Endothelial cell of hepatic sinusoid (primary cell): ENCODE measurements around the gene INSIG1.

Experiments used
- in situ Hi-C: cut with HindIII; loops from 2 replicates; pipeline ENCODE4 v1.10.0; 2017; ENCODE audit warnings: low sequenced_read_pairs

The INSIG1 gene

GRCh38 chr7:155297517-155298287, at the start of gene INSIG1:
Gene INSIG1, plus strand, starts transcription at chr7:155297878. Its CDS starts 408 bp downstream, at chr7:155298286.
- in situ Hi-C loops, result no loop called here

DNA sequence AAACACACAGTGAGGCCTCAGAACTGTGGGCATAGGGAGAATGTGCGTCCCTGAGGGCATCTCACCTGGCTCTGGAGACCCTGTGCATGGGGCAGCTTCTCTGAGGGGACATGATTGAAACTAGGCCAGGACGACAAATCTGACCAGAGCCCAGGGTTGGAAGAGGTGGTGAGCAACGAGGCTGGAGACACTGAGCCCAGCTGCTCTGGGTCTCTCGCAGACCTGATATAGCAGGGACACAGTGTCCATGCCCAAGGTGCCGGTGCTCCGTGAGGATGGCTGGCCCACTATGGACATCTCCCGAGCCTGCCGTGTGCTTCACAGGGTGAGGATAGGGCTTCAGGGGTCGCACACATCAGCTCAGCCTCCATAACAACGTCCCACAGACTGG, 49.3 kb upstream of the INSIG1 start:
- in situ Hi-C loops, result no loop called here

GRCh38 chr7:155251831-155252230, 45.8 kb upstream of the INSIG1 start:
- in situ Hi-C loops, result no loop called here

DNA sequence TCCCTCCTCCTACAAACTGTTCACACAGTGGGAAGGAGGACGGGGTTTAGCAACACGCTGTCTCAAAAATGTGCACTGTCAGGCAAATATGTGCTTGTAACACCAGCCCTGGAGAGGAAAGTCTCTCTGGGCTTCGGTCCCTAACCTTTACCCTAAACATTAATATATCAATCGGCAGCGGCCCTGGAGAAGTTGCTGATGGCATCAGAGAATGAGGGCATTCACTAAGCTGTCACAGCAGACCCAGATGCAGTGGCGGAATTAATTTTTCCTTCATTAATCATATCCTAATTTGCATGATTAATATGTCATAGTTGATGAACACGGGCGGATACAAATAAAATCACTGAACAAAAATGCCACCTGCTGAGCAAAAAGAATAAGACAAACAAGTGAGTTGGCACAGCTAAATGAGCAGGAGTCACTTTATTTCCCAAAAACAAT, 45.2 kb upstream of the INSIG1 start:
- in situ Hi-C loops, result no loop called here

DNA sequence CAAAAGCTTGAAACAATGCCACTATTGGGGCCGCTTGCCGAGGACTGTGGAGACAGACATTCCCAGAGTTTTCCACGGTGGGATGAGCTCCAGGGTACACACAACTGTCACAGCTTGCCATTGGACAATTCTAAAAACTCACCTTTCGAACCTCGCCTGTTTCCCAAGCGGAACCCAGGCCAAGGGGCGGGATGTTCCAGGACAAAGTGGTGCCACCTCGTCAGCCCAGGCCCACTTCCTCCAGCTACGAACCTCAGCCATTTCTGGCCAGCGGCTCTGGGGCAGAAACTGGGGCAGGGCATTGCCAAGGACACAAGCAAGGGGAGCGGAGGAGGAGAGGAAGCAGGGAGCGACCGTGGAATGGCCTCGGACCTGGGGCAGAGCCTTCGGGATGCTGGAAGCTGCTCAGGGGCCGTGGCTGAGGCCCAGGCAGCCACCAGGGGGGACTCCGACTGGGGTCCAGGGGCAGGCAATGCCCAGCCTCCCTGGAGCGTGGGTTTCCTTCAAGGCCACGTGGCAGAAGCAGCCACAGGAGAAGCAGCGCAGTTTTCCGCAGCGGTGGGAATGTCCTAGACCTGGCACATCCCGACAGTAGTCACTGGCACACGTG, 44.7 kb upstream of the INSIG1 start:
- in situ Hi-C loops, result no loop called here

DNA sequence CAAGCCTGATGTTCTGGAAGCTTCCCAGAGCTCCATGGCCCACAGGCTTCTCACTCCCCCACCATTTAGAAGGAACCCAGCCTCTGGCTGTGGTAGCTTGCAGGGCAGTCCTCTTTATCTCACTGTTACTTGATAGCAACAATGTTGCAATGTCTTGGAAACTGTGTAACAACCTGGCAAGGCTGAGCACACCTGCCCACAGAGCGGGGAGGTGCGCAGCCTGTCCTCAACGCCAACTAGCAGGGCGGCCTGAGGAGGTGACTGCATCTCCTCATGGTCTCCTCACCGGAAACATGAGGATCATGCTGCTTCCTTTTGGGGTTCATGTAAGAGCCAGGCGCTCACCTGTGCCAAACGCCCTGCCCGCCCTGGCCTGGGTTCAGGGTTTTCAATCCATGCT, 43.7 kb upstream of the INSIG1 start:
- in situ Hi-C loops, result no loop called here

DNA sequence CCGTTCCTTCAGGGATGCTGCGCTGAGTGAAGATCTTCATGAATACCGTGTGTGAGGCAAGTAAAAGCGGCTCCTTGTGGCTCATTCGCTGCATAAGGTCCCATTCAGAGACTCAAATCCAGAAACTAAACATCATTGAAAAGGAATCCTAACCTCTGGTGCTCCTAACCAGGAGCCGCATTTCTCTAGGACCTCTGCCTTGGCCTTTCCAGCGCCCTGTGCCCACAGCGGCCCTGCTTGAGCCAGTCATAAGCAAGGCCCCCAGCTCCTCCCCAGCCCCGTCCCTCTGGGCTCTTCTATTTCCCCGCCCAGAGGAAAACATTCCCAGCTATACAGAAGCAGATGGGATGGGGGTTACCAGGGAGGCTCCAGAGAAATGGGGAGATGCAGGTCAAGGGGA, 42.6 kb upstream of the INSIG1 start:
- in situ Hi-C loops, result no loop called here

DNA sequence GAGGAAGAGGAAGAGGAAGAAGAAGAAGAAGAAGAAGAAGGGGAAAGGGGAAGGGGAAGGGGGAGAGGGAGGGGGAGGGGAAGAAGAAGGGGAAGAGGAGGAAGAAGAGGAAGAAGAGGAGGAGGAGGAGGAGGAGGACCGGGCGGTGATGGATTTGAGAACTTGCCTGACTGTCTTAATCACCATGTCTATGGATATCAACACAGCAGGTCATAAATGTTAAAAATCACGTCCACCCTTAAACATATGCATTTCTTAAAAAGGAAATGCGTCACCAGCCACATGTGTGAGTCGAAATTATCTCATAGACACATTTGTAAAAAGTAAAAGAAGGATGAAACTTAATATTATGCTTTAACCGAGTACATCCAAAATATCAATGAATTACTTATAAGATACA, 42.1 kb upstream of the INSIG1 start:
- in situ Hi-C loops, result no loop called here

DNA sequence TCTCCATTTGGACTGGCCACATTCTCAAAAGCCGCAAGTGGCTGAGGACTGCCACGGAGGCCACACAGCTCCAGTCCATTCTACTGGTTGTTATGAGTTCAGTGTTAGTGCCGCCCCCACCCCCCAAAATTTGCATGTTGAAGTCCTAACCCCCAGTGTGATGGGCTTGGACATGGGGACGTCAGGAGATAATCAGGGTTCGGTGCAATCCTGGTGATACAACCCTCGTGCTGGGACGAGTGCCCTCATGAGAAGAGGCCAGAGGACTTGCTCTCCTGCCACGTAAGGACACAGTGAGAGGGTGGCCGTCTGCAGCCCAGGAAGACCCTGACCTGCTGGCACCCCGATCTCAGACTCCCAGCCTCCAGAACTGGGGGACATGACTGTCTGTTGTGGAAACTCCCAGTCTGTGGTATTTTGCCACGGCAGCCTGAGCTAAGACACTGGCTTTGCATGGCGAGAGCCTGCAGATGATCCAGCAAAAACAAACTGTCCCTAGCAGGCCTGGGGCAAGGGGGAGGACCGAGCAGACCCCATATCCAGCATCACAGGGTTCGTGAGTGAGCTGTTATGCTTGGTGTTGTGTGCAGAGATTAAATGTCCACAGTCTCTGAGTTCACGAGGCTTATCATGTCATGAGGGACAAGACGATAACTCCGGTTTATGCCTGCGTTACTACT, 41.5 kb upstream of the INSIG1 start:
- in situ Hi-C loops, result no loop called here

GRCh38 chr7:155256761-155257481, 40.8 kb upstream of the INSIG1 start:
- in situ Hi-C loops, result no loop called here

- in situ Hi-C loops, result no loop called here
Measured at GRCh38 chr7:155257482-155258225, 40.0 kb upstream of the INSIG1 start.

- in situ Hi-C loops, result no loop called here
Measured at GRCh38 chr7:155258226-155258560, 39.5 kb upstream of the INSIG1 start.

DNA sequence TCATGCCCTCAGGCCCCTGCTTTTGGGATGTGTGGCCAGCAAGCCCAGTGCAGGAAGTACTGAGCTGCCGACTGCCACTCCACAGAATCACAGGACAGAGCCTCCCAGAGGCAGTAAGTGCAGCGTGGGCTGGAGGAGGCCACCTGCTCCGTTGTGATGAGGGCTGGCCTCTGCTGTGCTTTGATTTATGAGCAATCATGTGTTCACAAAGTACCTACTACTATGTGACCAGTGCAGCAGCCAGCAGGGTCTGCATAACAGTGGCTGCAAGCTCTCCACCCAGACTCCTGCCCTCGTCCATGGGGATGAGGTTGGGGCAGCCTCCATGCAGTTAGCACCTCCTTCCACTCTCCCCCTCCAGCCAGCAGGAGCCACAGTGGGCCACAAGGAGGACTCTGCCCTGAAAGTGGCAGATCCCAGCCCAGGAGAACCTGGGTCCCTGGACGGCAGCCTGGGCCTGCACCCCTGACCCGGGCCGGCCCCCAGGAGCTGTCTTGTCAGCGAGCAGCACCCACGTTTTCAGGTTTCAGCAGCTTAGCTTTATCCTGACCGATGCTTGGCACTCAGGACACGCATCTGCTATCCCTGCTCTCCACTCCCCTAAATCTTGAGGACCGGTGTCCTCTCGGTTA, 37.7 kb upstream of the INSIG1 start:
- in situ Hi-C loops, result no loop called here

DNA sequence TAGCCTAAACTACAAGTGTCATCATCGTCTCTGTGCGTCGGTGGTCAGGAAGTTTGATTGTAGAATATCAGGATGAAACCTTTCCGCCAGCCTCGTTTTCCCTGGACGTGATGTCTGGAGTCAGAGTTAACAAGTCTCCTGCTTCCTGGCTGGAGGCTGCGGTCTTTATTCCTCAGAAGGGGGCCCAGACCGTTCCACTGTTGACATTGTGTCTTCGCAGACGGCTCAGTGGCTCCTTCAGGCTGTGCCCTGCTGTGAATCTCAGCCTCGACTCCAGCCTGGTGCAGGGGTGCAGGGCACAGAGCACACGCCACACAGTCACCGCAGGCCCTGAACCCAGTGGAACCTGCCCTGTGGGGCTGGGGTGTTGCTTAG, 37.2 kb upstream of the INSIG1 start:
- in situ Hi-C loops, result no loop called here

- in situ Hi-C loops, result no loop called here
Measured at GRCh38 chr7:155261031-155261985, 36.4 kb upstream of the INSIG1 start.

DNA sequence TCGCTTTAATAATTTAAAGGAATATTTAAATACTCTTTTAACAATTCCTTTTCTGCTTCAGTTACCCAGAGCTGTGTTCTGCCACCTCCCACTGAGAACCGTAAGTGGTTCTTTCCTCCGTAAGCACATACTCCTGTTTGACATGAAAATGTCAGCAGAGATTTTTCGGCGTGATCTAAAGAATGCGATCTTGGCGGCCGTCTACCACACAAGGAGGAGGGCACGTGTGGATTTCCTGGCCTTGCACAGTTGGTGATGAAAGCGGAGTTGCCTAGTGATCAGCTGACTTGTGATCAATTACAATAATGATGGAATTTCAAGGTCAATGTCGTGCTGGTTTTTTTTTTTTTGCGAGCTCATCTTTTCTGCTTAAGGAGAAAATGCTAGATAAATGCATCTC, 35.6 kb upstream of the INSIG1 start:
- in situ Hi-C loops, result no loop called here

DNA sequence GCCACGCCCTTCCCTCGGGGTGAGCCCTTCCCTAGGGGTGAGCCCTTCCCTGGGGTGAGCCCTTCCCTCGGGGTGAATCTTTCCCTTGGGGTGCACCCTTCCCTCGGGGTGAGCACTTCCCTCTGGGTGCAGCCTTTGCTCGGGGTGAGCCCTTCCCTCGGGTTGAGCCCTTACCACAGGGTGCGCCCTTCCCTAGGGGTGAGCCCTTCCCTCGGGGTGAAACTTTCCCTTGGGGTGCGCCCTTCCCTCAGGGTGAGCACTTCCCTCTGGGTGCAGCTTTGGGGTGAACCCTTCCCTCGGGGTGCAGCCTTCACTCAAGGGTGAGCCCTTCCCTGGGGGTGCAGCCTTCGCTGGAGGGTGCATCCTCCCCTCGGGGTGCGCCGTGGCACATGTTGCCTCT, 34.6 kb upstream of the INSIG1 start:
- in situ Hi-C loops, result no loop called here

DNA sequence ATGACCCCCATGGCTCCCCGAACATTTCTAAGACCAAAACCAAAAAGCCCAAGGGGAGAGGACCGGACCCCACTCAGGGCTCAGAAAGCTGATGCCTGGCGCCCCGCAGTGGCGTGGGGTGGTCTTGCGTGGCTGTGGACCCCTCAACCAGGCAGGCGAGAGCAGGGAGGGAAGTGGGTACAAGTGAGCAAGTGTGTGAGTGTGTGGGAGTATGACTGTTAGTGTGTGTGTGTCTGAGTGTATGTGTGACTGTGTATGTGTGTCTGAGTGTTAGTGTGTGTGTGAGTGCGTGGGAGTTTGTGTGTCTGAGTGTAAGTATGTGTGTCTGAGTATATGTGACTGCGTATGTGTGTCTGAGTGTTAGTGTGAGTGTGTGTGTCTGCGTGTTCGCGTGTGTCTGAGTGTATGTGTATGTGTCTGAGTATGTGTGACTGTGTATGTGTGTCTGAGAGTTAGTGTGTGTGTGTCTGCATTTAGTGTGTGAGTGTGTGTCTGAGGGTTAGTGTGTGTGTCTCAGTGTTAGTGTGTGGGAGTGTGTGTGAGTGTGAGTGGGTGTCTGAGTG, 34.0 kb upstream of the INSIG1 start:
- in situ Hi-C loops, result no loop called here

DNA sequence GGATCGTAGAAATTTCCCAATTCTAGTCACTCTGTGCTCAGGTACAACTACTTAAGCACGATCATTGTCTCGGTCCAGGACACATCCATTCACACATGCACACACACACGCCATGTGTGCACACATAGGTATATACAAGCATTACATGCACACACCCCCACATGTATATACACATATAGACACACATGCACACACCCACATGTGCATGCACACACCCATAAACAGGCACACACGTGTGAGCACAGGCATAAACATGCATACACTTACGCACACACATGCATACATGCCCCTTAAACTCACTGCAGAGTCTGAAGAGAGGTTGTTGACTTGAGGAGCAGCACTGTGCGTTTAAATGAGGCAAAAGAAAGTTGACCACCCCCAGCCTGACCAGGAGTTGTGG, 32.5 kb upstream of the INSIG1 start:
- in situ Hi-C loops, result no loop called here
